GM21619 (cell line): Measurements from ENCODE around the gene DGCR2.
"Not testable (repeated sequence)": the region's sequence is repeated elsewhere in the genome, so short reads cannot be mapped to it uniquely, and the experiment has no call there.

Experiments used
- ATAC-seq: cut with Tn5 transposase; IDR thresholded peaks from one replicate; pipeline ENCODE4 v1.9.1; 2021; ENCODE audit not compliant: unreplicated experiment

Gene DGCR2

DNA sequence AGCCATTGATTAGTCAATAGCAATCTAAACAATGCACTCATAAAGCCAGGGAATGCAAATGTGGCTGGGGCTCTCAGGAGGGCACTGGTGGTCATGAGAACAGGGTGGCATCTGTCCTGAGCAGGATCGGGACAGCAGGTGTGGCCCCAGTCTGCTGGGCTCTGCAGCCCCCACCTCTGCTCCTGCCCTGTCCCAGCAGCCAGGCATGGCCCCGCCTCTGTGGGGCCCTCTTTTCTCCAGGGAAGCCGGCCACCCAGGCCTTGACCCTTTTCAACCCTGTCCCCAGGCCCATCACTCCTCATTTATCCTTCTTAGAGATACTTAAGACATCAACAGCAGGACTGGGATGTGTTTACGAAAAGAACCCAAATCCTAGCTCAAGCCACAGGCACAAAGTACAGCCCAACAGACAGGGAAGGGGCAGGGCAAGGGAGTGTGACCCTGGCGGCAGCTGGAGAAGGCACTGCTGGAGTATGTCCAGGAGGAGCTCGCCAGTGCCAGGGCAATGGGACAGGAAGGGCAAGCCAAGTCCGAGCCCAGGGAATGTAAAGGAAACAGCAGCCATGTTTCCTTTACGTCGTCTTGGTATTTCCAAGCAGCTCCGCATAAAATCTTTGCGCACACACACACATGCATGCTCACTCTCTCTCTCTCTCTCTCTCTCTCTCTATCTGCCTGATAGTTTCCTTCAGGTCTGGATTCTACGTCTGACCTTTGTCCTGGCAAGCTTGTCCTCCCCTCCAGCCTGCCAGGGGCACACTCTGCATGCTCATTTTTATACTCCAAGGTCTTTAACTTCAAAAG lies 59.9 kb downstream of the DGCR2 start:
- ATAC-seq, result no peak

- ATAC-seq, result no peak
These were observed 60.6 kb downstream of the DGCR2 start for GRCh38 chr22:19061471-19062138.

GRCh38 chr22:19060356-19061009 lies 61.7 kb downstream of the DGCR2 start:
- no peak for ATAC-seq

GRCh38 chr22:19059481-19060278 lies 62.5 kb downstream of the DGCR2 start:
- no peak for ATAC-seq

GRCh38 chr22:19058713-19059451 lies 63.3 kb downstream of the DGCR2 start:
- ATAC-seq, result no peak

- ATAC-seq, result no peak
These were observed 64.2 kb downstream of the DGCR2 start for GRCh38 chr22:19057999-19058491.

- ATAC-seq, result no peak
These were observed 64.7 kb downstream of the DGCR2 start for GRCh38 chr22:19057539-19057938.

GRCh38 chr22:19056951-19057401 lies 65.2 kb downstream of the DGCR2 start:
- no peak for ATAC-seq

DNA sequence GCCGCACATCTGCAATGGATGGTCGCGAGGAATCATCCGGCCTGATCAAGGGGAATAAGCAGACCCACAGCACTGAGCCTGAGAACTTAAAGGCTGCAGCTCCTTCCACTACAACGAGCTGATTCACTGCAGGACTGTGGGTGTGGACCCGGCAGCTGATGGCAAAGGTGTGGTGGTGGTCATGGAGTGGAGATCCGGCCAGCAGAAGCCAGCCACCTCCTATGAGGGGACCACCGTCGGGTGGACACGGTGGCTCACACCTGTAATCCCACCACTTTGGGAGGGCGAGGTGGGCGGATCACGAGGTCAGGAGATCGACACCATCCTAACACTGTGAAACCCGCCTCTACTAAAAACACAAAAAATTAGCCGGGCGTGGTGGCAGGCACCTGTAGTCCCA lies 66.4 kb downstream of the DGCR2 start:
- ATAC-seq, result no peak

DNA sequence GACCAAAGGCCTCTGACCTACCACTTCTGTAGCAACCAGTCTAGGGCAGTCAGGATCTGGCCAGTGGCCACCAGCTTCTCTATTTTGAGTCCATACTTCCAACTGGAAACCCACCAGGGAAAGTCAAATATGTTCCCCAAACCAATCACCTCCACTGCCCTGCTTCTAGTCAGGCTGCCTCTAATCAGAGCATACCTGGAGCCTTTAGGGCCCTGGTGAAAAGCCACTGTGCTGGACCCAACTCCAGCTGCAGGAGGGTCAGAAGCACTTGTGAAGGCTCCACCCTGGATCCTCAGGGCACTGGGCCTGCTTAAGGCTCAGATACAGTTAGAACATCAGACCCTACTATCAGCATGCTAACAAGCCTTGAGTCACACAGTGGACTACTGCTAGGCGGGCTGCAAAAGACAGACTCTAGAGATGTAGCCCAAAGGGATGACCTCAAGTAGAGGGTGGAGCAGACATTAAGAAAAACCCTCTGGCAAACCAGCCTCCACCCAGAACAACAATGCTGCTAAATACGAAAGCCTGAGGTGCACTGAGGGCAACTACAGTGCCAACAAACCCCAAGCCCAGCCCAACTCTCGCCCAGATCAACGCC lies 69.2 kb downstream of the DGCR2 start:
- no peak for ATAC-seq

GRCh38 chr22:19051381-19052072 lies 70.7 kb downstream of the DGCR2 start:
- ATAC-seq, result no peak

DNA sequence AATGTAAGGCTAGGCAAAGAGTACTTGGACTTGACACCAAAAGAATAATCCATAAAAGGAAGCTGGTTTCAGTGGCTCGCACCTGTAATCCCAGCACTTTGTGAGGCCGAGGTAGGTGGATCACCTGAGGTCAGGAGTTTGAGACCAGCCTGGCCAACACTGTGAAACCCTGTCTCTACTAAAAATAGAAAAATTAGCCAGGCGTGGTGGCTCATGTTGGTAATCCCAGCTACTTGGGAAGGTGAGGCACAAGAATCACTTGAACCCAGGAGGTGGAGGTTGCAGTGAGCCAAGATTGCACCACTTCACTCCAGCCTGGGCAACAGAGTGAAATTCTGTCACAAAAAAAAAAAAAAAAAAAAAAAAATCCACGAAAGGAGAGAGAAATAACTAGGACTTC lies 71.4 kb downstream of the DGCR2 start:
- not testable (repeated sequence) for ATAC-seq

GRCh38 chr22:19050117-19050516 lies 72.1 kb downstream of the DGCR2 start:
- ATAC-seq, result no peak

DNA sequence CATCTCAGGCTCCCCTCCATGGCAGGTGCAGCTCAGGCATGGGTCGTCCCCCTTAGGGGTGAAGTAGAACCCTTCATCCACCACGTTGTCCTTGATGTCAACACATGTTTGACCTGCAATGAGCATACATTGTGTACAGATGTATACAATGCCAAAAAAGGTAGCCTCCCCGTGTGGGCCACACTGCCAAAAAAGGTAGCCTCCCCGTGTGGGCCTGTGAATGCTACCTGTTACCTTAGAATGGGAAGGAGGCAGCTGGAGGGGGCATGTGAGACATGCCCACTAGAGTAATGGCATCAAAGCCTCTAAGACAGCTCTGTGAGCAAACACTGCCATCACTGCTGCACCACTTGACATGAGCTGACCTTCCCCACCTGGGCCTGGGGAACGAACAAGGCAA lies 73.7 kb downstream of the DGCR2 start:
- no peak for ATAC-seq

- ATAC-seq, result no peak
These were observed 74.2 kb downstream of the DGCR2 start for GRCh38 chr22:19047993-19048392.

DNA sequence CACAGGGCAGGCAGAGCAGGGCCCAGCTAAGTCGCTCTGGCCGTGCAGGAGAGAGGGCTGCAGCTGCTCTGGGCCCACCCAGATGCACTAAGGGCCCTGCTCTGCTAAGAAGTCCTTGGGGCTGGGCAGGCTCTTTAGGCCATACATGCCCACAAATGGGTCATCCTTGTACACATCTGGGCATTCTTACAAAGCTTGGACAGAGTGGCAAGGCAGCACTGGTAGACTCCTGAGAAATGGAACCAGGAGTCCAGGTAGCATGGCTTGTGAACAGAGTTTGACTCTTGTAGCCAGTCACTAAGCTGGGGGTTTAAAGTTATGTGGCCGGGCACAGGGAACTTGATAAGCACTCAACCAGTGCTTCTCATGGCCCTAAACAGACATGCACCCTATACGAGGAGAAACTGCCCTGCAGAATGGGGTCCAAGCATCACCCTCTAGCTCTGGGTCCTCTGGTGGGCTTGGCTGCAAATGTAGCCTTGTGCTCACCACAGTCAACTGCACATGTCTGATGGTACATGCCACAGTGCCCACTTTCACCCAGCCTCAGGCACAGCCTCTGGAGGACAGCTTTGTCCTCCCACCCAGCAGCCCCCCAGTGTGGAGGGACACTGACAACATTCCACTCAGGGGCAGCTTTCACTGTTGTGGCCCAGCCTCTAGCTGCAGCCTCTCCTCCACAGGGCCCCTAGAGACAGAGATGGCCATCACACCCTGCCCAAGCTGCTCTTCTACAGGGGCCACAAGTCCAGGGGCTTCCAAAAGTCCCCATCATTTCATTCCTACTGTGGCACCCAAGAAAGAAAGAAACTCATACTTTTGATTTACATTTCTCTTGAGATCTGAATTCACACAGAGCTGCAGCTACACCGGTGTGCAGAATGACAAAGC lies 75.2 kb downstream of the DGCR2 start:
- no peak for ATAC-seq

DNA sequence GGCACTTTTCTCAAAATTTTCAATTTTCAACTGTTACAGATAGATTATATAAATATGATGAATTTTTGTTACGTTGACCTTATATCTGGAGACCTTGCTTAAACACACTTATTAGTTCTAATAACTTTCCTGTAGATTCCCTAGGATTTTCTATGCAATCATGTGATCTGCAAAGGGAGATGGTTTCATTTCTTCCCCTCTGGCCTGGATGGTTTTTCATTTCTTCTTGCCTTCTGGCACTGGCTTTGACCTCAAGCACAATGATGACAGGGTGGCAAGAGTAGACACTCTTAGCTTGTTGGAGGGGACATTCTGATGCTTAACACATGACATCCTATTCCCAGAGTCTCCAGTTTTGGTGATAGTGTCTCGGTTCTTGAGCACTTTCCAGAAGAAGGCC lies 75.9 kb downstream of the DGCR2 start:
- no peak for ATAC-seq

DNA sequence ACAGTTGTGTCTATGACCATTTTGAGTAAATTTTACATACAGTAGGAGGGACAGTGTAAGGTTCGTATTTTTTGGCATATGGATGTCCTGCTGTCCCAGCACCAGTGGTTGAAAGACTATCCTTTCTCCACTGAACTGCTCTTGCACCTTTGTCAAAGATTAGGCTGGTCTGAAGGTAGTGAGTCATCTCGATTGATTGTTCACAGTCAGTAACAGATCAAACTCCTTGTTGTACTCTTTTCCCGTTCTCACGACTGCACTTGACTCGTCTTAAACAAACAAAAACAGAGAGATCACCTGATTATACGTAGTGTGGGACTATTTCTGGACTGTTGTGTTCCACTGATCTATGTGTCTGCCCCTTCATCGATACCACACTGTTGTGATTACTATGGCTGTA lies 77.1 kb downstream of the DGCR2 start:
- no peak for ATAC-seq
